ENCODE results near the gene DNAJC5. TPM values are rescaled to one million over a fixed set of nuclear protein-coding genes. Genes with fewer than 3 reads are reported as not detected.
A peak's percentile ranks its signal among the peaks of the same experiment; 100 is the strongest.

Gene DNAJC5
- total and polyA plus RNA-seq, 2 donors (not counting 3 experiments of a cell fraction or from before 2014, with no cell fraction given), result 44.7 to 60.3 TPM

- no peak for DNase-seq (ENCODE audit: low read depth, low spot score)
- dilution Hi-C loops (cut with MboI; ENCODE audit: extremely low pct_ligation_motif_present, low sequenced_read_pairs), result no loop called here
- no peak for FAIRE-seq
Measured at GRCh38 chr20:63846128-63846771, 48.7 kb upstream of the DNAJC5 start.

More at GRCh38 chr20:63846128-63846771, 48.7 kb upstream of the DNAJC5 start:
- no peak overlapping the region for H3K9ac ChIP-seq (replicated peaks; ENCODE audit: extremely low read depth, insufficient read depth, low read length)
- H3K9me1 ChIP-seq (replicated peaks; ENCODE audit: control insufficient read depth, extremely low read depth, insufficient read depth, low read length), result no peaks in the 10 kb centered on the region
- no peaks in the 10 kb centered on the region for H3K36me3 ChIP-seq (ENCODE audit: control insufficient read depth in 2 of 2, extremely low read depth in 1 of 2, insufficient read depth in 2 of 2, low read length in 2 of 2)
- no peak overlapping the region for H3K4me3 ChIP-seq (replicated peaks in 1 of 3; ENCODE audit: insufficient read depth in 1 of 3, low read depth in 1 of 3, low read length in 3 of 3)
- intact Hi-C loops (cut with micrococcal nuclease), result loop anchor here (1.0 kb wide), 1 partner anchor 14 kb away; no protein-coding TSS in a partner anchor
- no TSS peak for BruUV-seq (replicated peaks)
- H3K27ac ChIP-seq (ENCODE audit: insufficient read depth, low read depth, low read length), result no peak overlapping the region
- CTCF ChIA-PET, result interaction anchor here (2.2 kb wide), 1 partner anchor 12 kb away, joined by 16 read pairs; no protein-coding TSS in a partner anchor
- H3K79me2 ChIP-seq (ENCODE audit: control insufficient read depth, insufficient read depth, low read length), result no peaks in the 10 kb centered on the region
- peak overlapping the region; percentile 77 for H2AFZ ChIP-seq (ENCODE audit: low read depth, low read length)
- POLR2A ChIA-PET, result no interaction called here
- peaks cover 25% of the 10 kb centered on the region for H3K4me1 ChIP-seq (ENCODE audit: control insufficient read depth, extremely low read depth, insufficient read depth, low read length)
- H3K27me3 ChIP-seq (ENCODE audit: control insufficient read depth in 2 of 2, insufficient read depth in 2 of 2, low read length in 2 of 2), result no peaks in the 10 kb centered on the region
- no peaks in the 10 kb centered on the region for H3K9me3 ChIP-seq (replicated peaks; ENCODE audit: control insufficient read depth, insufficient read depth, low read length)
- H3K4me2 ChIP-seq (ENCODE audit: insufficient read depth, low read length), result no peak overlapping the region
- no peaks in the 10 kb centered on the region for H4K20me1 ChIP-seq (replicated peaks; ENCODE audit: control insufficient read depth, extremely low read depth, insufficient read depth, low read length)
- TF ChIP-seq GATA2 (IDR thresholded peaks at IDR 0.05; ENCODE audit: insufficient read depth, insufficient read length, low read depth, low read length) (no peak), POLR2A (IDR thresholded peaks at IDR 0.05; ENCODE audit: low read depth, low read length) (no peak), JUN (IDR thresholded peaks at IDR 0.05; ENCODE audit: borderline replicate concordance, insufficient read depth, insufficient read length, low read depth) (no peak), FOS (IDR thresholded peaks at IDR 0.05; ENCODE audit: borderline replicate concordance, insufficient read depth, low read length) (no peak), MYC (IDR thresholded peaks at IDR 0.05; ENCODE audit: low read depth, low read length) (no peak), CTCF (IDR thresholded peaks at IDR 0.05; ENCODE audit: extremely low read depth in 1 of 2, insufficient read depth in 1 of 2, low read depth in 1 of 2, low read length in 2 of 2) (no peak), POLR2AphosphoS5 (IDR thresholded peaks at IDR 0.05; ENCODE audit: insufficient read depth, low read depth, low read length) (no peak), EZH2 (IDR thresholded peaks at IDR 0.05; ENCODE audit: borderline replicate concordance, low read depth, low read length, severe bottlenecking) (no peak), MAX (IDR thresholded peaks at IDR 0.05; ENCODE audit: insufficient read depth, insufficient read length) (no peak)
